ENCODE results near the gene SH2D7.

DNA sequence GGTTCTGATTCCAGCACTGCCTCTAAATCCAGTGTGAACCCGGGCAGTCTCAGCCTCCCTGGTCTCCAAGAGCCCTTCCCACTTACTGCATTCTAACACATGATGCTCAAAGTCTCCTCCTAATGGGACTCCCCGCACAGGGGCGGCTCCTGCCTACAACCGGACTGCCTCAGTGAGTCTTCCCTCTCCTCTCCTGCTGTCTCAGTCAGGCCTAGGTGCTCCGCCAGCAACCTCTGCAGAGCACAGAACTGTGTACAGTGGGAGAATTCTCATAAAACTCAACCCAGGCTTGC, 43.8 kb upstream of the SH2D7 start:
- TF ChIP-seq, protein P1, sequence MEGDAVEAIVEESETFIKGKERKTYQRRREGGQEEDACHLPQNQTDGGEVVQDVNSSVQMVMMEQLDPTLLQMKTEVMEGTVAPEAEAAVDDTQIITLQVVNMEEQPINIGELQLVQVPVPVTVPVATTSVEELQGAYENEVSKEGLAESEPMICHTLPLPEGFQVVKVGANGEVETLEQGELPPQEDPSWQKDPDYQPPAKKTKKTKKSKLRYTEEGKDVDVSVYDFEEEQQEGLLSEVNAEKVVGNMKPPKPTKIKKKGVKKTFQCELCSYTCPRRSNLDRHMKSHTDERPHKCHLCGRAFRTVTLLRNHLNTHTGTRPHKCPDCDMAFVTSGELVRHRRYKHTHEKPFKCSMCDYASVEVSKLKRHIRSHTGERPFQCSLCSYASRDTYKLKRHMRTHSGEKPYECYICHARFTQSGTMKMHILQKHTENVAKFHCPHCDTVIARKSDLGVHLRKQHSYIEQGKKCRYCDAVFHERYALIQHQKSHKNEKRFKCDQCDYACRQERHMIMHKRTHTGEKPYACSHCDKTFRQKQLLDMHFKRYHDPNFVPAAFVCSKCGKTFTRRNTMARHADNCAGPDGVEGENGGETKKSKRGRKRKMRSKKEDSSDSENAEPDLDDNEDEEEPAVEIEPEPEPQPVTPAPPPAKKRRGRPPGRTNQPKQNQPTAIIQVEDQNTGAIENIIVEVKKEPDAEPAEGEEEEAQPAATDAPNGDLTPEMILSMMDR (conservative IDR thresholded peaks at IDR 0.05), result no peak
- no peak for TF ChIP-seq EZH2 (IDR thresholded peaks at IDR 0.05; ENCODE audit: low read depth)
